ENCODE measurements around the gene TMEM200C. TPM values are rescaled to one million over a fixed set of nuclear protein-coding genes. Genes with fewer than 3 reads are reported as not detected.

TMEM200C gene
- total RNA-seq, 4 donors from 2014 or later = 0.69 to 1.6 TPM; not detected in 2

GRCh38 chr18:5857180-5857579 is 38.1 kb downstream of the TMEM200C start:
- intact Hi-C loops (cut with DNase I; ENCODE audit: low total_unique reads) = no loop called here

DNA sequence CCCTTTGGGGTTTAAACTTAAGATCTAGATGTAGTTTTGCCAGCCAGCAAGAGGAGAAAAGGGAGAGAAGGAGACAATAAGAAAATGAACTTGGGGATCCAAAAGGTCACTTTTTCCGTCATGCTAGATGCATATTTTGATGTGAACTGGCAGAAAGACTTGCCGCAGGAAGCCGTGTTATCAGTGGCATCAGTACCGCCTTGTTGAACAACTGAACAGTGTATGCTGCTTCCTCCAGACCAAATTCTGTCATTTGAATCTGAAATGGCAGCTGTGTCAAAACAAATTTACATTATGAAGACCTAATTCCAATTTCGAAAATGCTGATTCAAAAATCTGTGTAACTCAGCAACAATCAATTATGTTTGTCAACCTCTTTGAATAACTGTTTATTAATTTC is 42.1 kb downstream of the TMEM200C start:
- intact Hi-C loops (cut with DNase I; ENCODE audit: low total_unique reads) = no loop called here
- Histone ChIP-seq H3K9me3 (no peaks in the 10 kb centered on the region), H3K36me3 (no peaks in the 10 kb centered on the region), H3K27me3 (no peaks in the 10 kb centered on the region), H3K4me1 (no peaks in the 10 kb centered on the region), H3K4me3 (no peak overlapping the region), H3K27ac (no peak overlapping the region)
- TF ChIP-seq, protein P1, sequence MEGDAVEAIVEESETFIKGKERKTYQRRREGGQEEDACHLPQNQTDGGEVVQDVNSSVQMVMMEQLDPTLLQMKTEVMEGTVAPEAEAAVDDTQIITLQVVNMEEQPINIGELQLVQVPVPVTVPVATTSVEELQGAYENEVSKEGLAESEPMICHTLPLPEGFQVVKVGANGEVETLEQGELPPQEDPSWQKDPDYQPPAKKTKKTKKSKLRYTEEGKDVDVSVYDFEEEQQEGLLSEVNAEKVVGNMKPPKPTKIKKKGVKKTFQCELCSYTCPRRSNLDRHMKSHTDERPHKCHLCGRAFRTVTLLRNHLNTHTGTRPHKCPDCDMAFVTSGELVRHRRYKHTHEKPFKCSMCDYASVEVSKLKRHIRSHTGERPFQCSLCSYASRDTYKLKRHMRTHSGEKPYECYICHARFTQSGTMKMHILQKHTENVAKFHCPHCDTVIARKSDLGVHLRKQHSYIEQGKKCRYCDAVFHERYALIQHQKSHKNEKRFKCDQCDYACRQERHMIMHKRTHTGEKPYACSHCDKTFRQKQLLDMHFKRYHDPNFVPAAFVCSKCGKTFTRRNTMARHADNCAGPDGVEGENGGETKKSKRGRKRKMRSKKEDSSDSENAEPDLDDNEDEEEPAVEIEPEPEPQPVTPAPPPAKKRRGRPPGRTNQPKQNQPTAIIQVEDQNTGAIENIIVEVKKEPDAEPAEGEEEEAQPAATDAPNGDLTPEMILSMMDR (IDR thresholded peaks at IDR 0.05) = no peak
- no peak for TF ChIP-seq POLR2A (IDR thresholded peaks at IDR 0.05)
- DNase-seq = no peak

More at GRCh38 chr18:5857180-5857579, 38.1 kb downstream of the TMEM200C start:
- Histone ChIP-seq H3K4me1 (no peaks in the 10 kb centered on the region), H3K27ac (no peak overlapping the region), H3K27me3 (no peaks in the 10 kb centered on the region), H3K4me3 (no peak overlapping the region), H3K36me3 (no peaks in the 10 kb centered on the region), H3K9me3 (no peaks in the 10 kb centered on the region)
- no peak for DNase-seq
- TF ChIP-seq POLR2A (IDR thresholded peaks at IDR 0.05) = no peak
- TF ChIP-seq, protein P1 (IDR thresholded peaks at IDR 0.05) = no peak

DNA sequence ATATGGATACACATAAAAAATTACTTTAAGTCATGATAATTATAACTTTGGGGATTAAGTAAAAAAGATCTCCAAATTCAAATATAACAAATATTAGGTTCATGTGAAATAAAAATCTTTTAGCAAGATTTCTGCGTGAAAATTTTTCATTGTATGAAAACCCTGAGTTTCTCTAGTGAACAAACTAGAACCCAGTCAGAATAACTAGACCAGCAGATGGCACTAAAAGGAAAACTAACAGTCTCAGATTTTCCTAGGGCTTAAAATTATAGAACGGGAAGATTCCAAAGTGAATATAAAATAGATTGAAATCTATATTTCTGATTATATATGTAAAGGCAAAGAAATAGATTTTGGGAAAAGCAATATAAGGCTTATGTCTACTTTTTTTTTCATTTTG is 43.3 kb downstream of the TMEM200C start:
- intact Hi-C loops (cut with DNase I; ENCODE audit: low total_unique reads) = no loop called here
- H3K27me3 ChIP-seq = no peaks in the 10 kb centered on the region

DNA sequence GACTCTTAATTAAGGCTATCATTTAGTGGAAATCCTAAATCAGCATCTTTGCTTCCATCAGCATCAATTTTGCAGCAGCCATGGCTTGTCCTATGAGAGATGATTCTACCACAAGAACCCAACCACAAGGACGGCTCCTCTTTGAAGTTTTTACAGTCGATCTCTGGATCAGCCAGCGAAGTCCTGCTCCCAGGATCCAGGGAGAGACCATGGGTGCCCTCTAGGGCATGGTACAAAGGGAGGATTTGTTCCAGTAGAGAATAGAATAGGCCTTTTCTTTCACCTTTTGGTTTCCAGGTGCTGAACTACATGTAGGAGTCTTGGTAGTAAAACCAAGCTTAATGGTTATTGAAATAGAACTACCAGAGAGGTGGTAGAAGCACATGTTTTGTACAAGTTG is 52.7 kb downstream of the TMEM200C start:
- intact Hi-C loops (cut with DNase I; ENCODE audit: low total_unique reads) = no loop called here
- Histone ChIP-seq H3K9me3 (no peaks in the 10 kb centered on the region), H3K4me3 (no peak overlapping the region), H3K4me1 (no peaks in the 10 kb centered on the region), H3K27ac (no peak overlapping the region), H3K27me3 (no peaks in the 10 kb centered on the region), H3K36me3 (no peaks in the 10 kb centered on the region)
- TF ChIP-seq, protein P1 (IDR thresholded peaks at IDR 0.05) = no peak
- TF ChIP-seq POLR2A (IDR thresholded peaks at IDR 0.05) = no peak
- no peak for DNase-seq

More for the DNA sequence above, 43.3 kb downstream of the TMEM200C start:
- TF ChIP-seq, protein P1 (IDR thresholded peaks at IDR 0.05) = no peak
- TF ChIP-seq POLR2A (IDR thresholded peaks at IDR 0.05) = no peak
- Histone ChIP-seq H3K36me3 (no peaks in the 10 kb centered on the region), H3K4me1 (no peaks in the 10 kb centered on the region), H3K4me3 (no peak overlapping the region), H3K27ac (no peak overlapping the region), H3K9me3 (no peaks in the 10 kb centered on the region)
- no peak for DNase-seq

GRCh38 chr18:5841518-5841917 is 53.8 kb downstream of the TMEM200C start:
- Histone ChIP-seq H3K27ac (no peak overlapping the region), H3K4me1 (no peaks in the 10 kb centered on the region), H3K27me3 (no peaks in the 10 kb centered on the region), H3K4me3 (no peak overlapping the region), H3K9me3 (no peaks in the 10 kb centered on the region), H3K36me3 (no peaks in the 10 kb centered on the region)
- no peak for DNase-seq
- intact Hi-C loops (cut with DNase I; ENCODE audit: low total_unique reads) = no loop called here
- TF ChIP-seq, protein P1 (IDR thresholded peaks at IDR 0.05) = no peak
- TF ChIP-seq POLR2A (IDR thresholded peaks at IDR 0.05) = no peak

Data from uterus (tissue), 4 donors.